Skeletal muscle tissue (tissue), 5 donors: ENCODE data around the gene DNAJB7. TPM values are rescaled to one million over a fixed set of nuclear protein-coding genes. Genes with fewer than 3 reads are reported as not detected.

ENCODE experiments used
- H3K27ac ChIP-seq: one replicate; pipeline ENCODE4 v1.7.0; 2013; ENCODE audit warnings: mild to moderate bottlenecking, low read depth, low read length, inconsistent platforms
- H3K27me3 ChIP-seq, 3 donors: one replicate each; pipeline ENCODE4 v1.7.0; 2013; ENCODE audit warnings: low read length in 3 of 3; ENCODE audit not compliant: control insufficient read depth in 3 of 3, insufficient read depth in 3 of 3
- H3K36me3 ChIP-seq, 3 donors: one replicate each; pipeline ENCODE4 v1.7.0; 2013; ENCODE audit warnings: low read length in 3 of 3; ENCODE audit not compliant: control insufficient read depth in 3 of 3, insufficient read depth in 3 of 3
- H3K4me1 ChIP-seq, 3 donors: one replicate each; pipeline ENCODE4 v1.7.0; 2013; ENCODE audit warnings: low read length in 3 of 3, mild to moderate bottlenecking in 3 of 3; ENCODE audit not compliant: control insufficient read depth in 3 of 3, insufficient read depth in 3 of 3
- H3K4me3 ChIP-seq, 3 donors: one replicate each; pipeline ENCODE4 v1.7.0; 2013; ENCODE audit warnings: low read length in 3 of 3
- H3K9ac ChIP-seq, 3 donors: one replicate each; pipeline ENCODE4 v1.7.0; 2013; ENCODE audit warnings: low read length in 3 of 3, mild to moderate bottlenecking in 3 of 3, moderate library complexity in 2 of 3, low read depth in 1 of 3
- H3K9me3 ChIP-seq, 3 donors: one replicate each; pipeline ENCODE4 v1.7.0; 2013; ENCODE audit warnings: low read length in 3 of 3; ENCODE audit not compliant: control insufficient read depth in 3 of 3
- small RNA-seq: library from RNA; depleted of rRNA; stranded (forward); fragments of <200 nt; gene quantifications from one replicate; pipeline ENCODE3, GENCODE V24; 2014
- total RNA-seq: library from RNA; depleted of rRNA; stranded (reverse); fragments of >200 nt; gene quantifications from one replicate; pipeline ENCODE4 v1.2.3, GENCODE V29; 2014
- donor health status: Osteomylitis.

DNAJB7 gene
- total RNA-seq, 1 donor from 2014 or later = not detected

GRCh38 chr22:40819599-40820140 is 42.2 kb downstream of the DNAJB7 start:
- H3K9me3 ChIP-seq = no peaks in the 10 kb centered on the region
- no peaks in the 10 kb centered on the region for H3K27me3 ChIP-seq
- H3K4me1 ChIP-seq = peaks cover 21 to 30% (median 25%) of the 10 kb centered on the region in 3 donors
- H3K4me3 ChIP-seq = peak overlapping the region; percentile 73 to 96 (median 94)
- peak overlapping the region; percentile 84 for H3K27ac ChIP-seq
- peaks cover 0 to 14% (median 10%) of the 10 kb centered on the region in 3 donors for H3K36me3 ChIP-seq
- H3K9ac ChIP-seq = peak overlapping the region; percentile 66 to 99 (median 80)

DNA sequence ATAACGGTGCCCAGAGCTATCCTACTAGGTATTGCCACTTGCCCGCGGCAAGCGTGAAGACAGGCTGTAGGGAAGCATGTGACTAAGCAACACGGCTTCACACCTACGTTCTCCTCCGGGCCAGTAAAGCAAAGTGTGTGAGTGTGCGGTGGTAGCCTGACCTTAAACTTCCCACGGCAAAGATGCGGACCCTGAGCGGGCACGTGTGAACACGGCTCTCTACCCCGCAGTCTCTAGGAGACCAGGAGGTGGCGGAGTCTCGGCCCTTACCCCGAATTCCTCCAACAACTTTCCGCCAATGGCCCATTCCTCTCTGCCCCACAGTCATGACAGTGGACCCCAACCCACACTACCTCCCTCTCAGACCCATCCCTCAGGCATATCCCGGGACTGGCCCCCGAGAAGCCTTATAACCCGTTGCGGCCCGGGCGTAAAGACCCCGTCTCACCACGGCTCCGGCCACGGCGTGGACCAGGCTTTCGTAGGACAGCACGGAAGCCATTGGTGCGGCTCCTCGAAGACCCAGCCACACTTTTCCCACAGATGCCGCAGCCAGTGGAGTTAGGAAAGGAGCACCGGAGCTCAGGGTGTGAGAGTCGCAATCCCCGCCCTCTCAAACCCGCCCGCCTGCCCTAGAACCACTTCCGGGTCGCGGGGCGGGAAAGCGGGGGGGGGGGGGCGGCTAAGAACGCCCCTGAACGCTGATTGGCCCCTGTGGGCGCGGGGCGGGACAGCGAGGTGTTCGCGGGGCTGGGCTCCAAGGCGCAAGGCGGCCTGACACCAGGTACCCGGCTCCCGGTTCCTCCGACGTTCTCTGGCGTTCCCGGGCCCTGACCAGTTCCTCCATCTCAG is 42.9 kb downstream of the DNAJB7 start, which contains the start of gene SLC25A17:
Gene SLC25A17 (minus strand): TSS at position 600 of the 852 bp plus-strand sequence. CDS start 98 bp downstream, at position 502.
- Histone ChIP-seq H3K36me3 (peaks cover 0 to 10% (median 6%) of the 10 kb centered on the region in 3 donors), H3K4me1 (peaks cover 21 to 30% (median 25%) of the 10 kb centered on the region in 3 donors), H3K27me3 (no peaks in the 10 kb centered on the region), H3K9me3 (no peaks in the 10 kb centered on the region), H3K27ac (peak within 1 kb of the TSS; percentile 84), H3K9ac (peak within 1 kb of the TSS; percentile 94 to 99 (median 94)), H3K4me3 (peak within 1 kb of the TSS; percentile 94 to 99 (median 96))

DNA sequence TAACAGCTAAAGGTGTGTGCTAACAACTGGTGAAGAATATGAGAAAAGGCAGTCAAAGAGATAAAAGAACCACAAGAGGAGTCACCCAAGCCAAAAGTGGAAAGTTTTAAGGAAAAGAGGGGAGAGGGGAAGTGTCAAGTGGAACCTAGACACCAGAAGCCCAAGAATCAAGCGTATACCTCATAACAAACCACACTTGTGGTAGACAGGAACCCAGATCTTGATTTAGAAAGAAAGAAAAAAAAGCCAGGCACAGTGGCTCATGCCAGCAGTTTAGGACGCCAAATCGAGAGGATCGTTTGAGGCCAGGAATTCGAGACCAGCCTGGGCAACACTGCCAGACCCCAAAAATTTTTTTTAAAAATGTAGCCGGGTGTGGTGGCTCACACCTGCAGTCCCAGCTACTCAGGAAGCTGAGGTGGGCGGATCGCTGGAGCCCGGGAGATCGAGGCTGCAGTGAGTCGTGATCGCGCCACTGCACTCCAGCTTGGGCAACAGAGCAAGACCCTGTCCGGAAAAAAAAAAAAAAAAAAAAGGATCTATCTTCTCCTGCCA is 43.6 kb downstream of the DNAJB7 start:
- no peaks in the 10 kb centered on the region for H3K27me3 ChIP-seq
- H3K36me3 ChIP-seq = peaks cover 0 to 3% (median 0%) of the 10 kb centered on the region in 3 donors
- peak overlapping the region; percentile 94 to 99 (median 94) for H3K9ac ChIP-seq
- H3K4me3 ChIP-seq = peak overlapping the region; percentile 94 to 99 (median 96)
- H3K9me3 ChIP-seq = no peaks in the 10 kb centered on the region
- H3K4me1 ChIP-seq = peaks cover 21 to 30% (median 25%) of the 10 kb centered on the region in 3 donors
- peak overlapping the region; percentile 84 for H3K27ac ChIP-seq

DNA sequence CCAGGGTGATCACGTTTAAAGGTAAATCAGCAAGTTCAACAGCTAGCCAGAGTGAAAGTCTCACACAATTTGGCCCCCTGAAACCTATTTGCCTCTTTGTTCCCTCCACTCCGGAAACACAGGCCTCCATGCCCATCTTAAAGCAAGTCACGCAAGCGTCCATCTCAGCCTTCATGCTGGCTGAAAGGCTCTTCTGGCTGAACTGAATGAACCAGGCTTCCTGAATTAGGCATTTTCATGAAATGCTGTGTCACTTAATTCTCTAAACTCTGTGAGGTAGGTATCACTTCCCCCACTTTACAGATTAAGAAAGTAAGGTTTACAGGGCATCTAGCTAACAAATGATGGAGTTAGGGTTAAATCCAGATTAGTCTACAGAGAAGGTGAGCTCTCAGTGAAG is 44.2 kb downstream of the DNAJB7 start:
- H3K27ac ChIP-seq = no peak overlapping the region
- H3K4me1 ChIP-seq = peaks cover 21 to 30% (median 25%) of the 10 kb centered on the region in 3 donors
- H3K4me3 ChIP-seq = peak overlapping the region in 2 of 3 donors; percentile 94 to 96
- H3K9me3 ChIP-seq = no peaks in the 10 kb centered on the region
- H3K27me3 ChIP-seq = no peaks in the 10 kb centered on the region
- H3K36me3 ChIP-seq = no peaks in the 10 kb centered on the region
- H3K9ac ChIP-seq = peak overlapping the region; percentile 10 to 64 (median 45)

DNA sequence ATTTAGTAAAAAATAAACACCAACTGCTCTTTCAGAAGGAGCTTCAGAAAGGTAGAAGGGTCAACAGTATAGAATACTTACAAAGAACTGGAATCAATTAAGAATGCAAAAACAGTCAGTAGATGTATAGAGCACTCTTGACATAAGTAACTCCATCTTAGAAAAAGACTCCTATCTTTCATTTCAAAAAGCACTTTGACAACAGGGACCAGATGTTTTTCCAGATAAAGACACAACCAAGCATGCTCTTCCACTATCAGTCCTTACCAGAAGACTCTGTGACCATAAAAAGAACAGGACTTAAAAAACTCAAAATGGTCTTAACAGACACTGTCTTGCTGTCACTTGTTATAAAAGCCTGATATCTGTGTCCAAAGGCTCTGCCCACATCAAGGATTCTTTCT is 48.0 kb downstream of the DNAJB7 start:
- H3K9ac ChIP-seq = no peak overlapping the region
- H3K9me3 ChIP-seq = no peaks in the 10 kb centered on the region
- H3K36me3 ChIP-seq = peaks cover 0 to 2% (median 0%) of the 10 kb centered on the region in 3 donors
- peaks cover 13 to 19% (median 15%) of the 10 kb centered on the region in 3 donors for H3K4me1 ChIP-seq
- no peak overlapping the region for H3K27ac ChIP-seq
- no peak overlapping the region for H3K4me3 ChIP-seq
- H3K27me3 ChIP-seq = no peaks in the 10 kb centered on the region

Small RNA genes lying within 50 kb of the gene (small RNA-seq; reads per million reads assigned to genes)
- not detected for gene MIR4766

Other genes with a start within 250 kb of the DNAJB7 start
- 25.6 TPM for gene MRTFA, start 225.4 kb downstream of the DNAJB7 start, total RNA-seq
- gene MCHR1, start 182.6 kb downstream of the DNAJB7 start, total RNA-seq = 1.6 TPM
- gene SLC25A17, start 42.8 kb downstream of the DNAJB7 start, total RNA-seq = 12.5 TPM
- 203 TPM for gene ST13, start 5.5 kb downstream of the DNAJB7 start, total RNA-seq
- gene XPNPEP3, start 5.0 kb downstream of the DNAJB7 start, total RNA-seq = 8.9 TPM
- 96.0 TPM for gene RBX1, start 89.3 kb upstream of the DNAJB7 start, total RNA-seq
- gene EP300, start 230.5 kb upstream of the DNAJB7 start, total RNA-seq = 57.9 TPM